Epithelial cell of esophagus (primary cell): ENCODE results near the gene KLHL6.
A peak's percentile ranks its signal among the peaks of the same experiment; 100 is the strongest.
"Not testable (repeated sequence)": the region's sequence is repeated elsewhere in the genome, so short reads cannot be mapped to it uniquely, and the experiment has no call there.

ENCODE experiments used
- DNase-seq: peaks from one replicate; pipeline ENCODE4 v3.0.0; 2010; ENCODE audit warnings: low read depth
- H3K4me3 ChIP-seq: 2 replicates; pipeline ENCODE4 v1.5.1; 2011; ENCODE audit warnings: mild to moderate bottlenecking, low read length, control low read depth
- CTCF ChIP-seq: IDR thresholded peaks from 2 replicates; pipeline ENCODE4 v1.5.1; 2011; ENCODE audit warnings: low read depth, mild to moderate bottlenecking, low read length, control low read depth, inconsistent platforms; ENCODE audit not compliant: insufficient read depth; ENCODE audit errors: missing control alignments

Gene KLHL6

DNA sequence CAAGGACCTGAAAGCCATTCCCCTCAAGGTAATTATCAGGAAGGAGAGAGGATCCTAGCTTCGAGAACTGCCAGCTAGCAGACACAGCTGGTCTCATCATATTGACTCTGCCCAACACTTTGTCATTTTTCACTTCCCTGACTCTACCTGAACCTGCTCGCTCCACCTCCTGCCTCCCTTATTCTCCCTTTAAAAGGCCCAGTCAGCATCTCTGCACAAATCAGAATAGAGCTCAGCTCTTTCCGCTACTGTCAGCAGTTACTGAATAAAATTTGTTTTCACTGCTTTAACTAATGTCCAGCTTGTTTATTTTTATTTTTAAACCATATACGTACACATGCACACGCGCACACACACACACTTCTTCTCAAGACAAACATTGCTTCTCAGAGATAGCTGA, 69.9 kb downstream of the KLHL6 start:
- no peak for TF ChIP-seq CTCF
- DNase-seq: no peak
- H3K4me3 ChIP-seq: no peak overlapping the region

DNA sequence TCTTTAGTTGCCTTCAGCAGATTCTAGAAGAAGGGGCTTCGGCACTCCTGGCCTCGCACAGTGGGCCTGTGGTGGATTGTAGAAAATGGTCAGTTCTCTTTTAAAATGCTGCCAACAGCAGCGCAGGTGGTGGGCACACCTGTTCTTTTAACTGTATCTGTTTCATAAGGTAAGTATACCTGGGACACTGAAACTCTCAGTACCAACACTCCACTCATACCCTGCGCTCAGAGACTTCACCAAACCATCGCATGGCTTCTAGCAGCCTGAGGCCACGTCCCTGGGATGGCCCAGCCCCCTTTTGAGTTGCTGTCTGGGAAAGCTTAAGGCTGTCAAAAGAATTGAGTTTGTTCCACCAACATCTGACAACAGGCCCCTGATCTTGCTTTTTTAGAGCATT, 70.4 kb downstream of the KLHL6 start:
- no peak overlapping the region for H3K4me3 ChIP-seq
- no peak for TF ChIP-seq CTCF
- DNase-seq: no peak

- H3K4me3 ChIP-seq: no peak overlapping the region
- TF ChIP-seq CTCF: no peak
- no peak for DNase-seq
These were observed 71.0 kb downstream of the KLHL6 start for GRCh38 chr3:183484431-183485075.

DNA sequence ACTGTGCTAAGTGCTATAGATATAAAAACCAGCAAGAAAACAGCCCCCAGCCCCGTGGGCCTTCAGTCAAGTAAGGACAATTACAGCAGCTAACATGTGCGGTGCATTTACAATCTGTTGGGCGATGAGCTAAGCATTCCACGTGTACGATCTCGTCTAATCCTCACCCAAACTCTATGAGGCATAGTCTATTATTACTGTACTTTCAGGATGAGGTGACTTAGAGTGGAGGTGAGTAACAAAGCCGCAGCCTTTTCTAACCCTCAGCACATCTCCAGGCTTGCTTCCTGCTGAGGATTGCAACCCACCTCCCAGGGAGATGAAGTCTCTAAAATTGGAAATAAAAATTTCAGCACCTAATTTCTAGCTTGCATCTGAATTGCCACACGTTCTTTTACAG, 73.9 kb downstream of the KLHL6 start:
- no peak for TF ChIP-seq CTCF
- no peak overlapping the region for H3K4me3 ChIP-seq
- DNase-seq: peak; percentile 98

DNA sequence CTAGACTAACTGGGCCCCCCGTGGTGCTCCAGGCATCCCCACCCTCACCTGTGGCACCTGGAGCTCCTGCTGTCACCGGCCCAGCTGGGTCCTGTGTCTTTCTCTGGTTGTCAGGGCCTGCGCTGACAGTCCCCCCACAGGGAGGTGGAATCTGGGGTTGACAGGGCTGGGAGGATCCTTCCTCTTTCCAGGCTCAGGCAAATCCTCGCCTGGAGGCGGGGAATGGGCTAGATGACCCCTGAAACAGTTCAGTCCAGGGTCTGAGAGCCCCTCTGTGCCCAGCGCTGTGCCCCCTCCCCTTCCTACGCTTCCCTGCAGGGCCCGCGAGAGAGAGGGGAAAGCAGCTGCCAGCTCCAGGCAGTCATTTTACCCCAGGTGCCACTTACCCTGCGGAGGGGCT, 77.0 kb downstream of the KLHL6 start:
- DNase-seq: no peak
- H3K4me3 ChIP-seq: no peak overlapping the region
- TF ChIP-seq CTCF: no peak

DNA sequence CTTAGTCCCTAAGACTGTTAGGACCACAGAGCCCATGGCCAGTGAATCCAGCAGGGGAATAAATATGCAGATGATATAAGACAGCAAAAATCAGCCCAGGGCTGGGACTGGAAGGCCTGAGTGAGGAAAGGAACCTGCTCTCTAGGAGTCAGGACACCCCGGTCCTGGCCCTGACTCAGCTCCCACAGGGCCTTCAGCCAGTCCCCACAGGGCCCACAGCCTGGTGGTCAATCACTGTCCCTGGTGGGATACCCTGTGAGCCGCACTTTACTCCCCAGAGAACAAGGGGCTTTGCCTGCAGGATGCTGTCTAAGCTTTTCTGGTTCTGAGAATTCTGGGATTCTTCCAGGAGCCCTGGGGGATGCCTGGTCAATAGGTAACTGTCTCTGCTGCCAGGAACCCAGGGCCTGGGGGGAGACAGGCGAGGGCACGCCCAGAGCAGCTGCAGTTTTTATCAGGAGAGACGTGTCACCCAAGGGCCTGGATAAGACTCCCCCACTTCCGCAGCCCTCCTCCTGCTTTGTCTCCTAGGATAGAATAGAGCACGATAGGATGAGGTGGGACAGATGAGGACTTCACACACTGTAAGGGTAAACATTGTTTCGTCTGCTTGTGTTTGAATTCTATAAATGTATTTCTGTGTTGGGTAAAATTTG, 77.6 kb downstream of the KLHL6 start:
- no peak for TF ChIP-seq CTCF

DNA sequence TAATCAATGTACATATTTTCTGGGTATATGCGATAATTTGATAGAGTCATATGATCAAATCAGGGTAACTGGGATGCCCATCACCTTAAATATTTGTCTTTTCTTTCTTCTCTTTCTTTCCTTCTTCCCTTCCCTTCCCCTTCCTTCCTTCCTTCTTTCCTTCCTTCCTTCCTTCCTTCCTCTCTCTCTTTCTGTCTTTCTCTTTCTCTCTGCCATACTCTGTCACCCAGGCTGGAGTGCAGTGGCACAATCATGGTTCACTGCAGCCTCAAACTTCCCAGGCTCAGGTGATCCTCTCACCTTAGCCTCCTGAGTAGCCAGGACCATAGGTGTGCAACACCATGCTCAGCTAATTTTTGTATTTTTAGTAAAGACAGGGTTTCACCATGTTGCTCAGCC, 79.7 kb downstream of the KLHL6 start:
- not testable (repeated sequence) for H3K4me3 ChIP-seq, DNase-seq

More for the DNA sequence above, 77.6 kb downstream of the KLHL6 start:
- H3K4me3 ChIP-seq: no peak overlapping the region
- DNase-seq: peak; percentile 69
